K562 (cell line): ENCODE results near the gene PGBD1.

Source experiments
- BRF2 ChIP-seq: IDR thresholded peaks from 3 replicates; pipeline ENCODE4 v1.6.1; 2011; ENCODE audit warnings: borderline replicate concordance, mild to moderate bottlenecking; ENCODE audit not compliant: insufficient read length, insufficient read depth
- CREM ChIP-seq: IDR thresholded peaks from 2 replicates; pipeline ENCODE4 v1.6.1; 2014; ENCODE audit warnings: antibody characterized with exemption, low read depth
- DACH1 ChIP-seq: fragments of 450-650 bp; IDR thresholded peaks from 2 replicates; pipeline ENCODE4 v1.6.1; 2018; ENCODE audit not compliant: partially characterized antibody
- EP300 ChIP-seq: IDR thresholded peaks from 2 replicates; pipeline ENCODE4 v1.6.1; 2012; ENCODE audit warnings: low read length, improper control_type of control experiment
- FOS ChIP-seq: IDR thresholded peaks from 3 replicates; pipeline ENCODE4 v1.6.1; 2011; ENCODE audit not compliant: insufficient read length; ENCODE audit errors: extremely low read depth
- POLR2AphosphoS2 ChIP-seq: IDR thresholded peaks from 2 replicates; pipeline ENCODE4 v1.6.1; 2012; ENCODE audit warnings: low read length, improper control_type of control experiment
- POLR2AphosphoS5 ChIP-seq: IDR thresholded peaks from 2 replicates; pipeline ENCODE4 v1.6.1; 2011; ENCODE audit warnings: mild to moderate bottlenecking, low read depth, low read length, moderate library complexity; ENCODE audit not compliant: control insufficient read depth, insufficient read depth
- SIN3B ChIP-seq: fragments of 450-650 bp; IDR thresholded peaks from 2 replicates; pipeline ENCODE4 v1.6.1; 2017; ENCODE audit warnings: low read depth, mild to moderate bottlenecking, moderate library complexity
- SP1 ChIP-seq: sonication (generic); formaldehyde crosslinking; IDR thresholded peaks from 2 replicates; pipeline ENCODE4 v1.8.1; 2022; ENCODE audit warnings: mild to moderate bottlenecking, missing genetic modification reagents
- TAF1 ChIP-seq: IDR thresholded peaks from 2 replicates; pipeline ENCODE4 v1.6.1; 2011; ENCODE audit warnings: mild to moderate bottlenecking, low read length, moderate library complexity; ENCODE audit not compliant: insufficient read depth, control insufficient read depth, severe bottlenecking; ENCODE audit errors: extremely low read depth
- TEAD2 ChIP-seq: fragments of 450-650 bp; IDR thresholded peaks from 2 replicates; pipeline ENCODE4 v1.6.1; 2016; ENCODE audit warnings: missing genetic modification characterization, control low read depth, missing compliant biosample characterization
- ZMIZ1 ChIP-seq, 2 experiments: fragments of 150-350 bp in 1 of 2; IDR thresholded peaks; 2 replicates each; pipeline ENCODE4 v1.6.1; 2012 to 2016; ENCODE audit warnings: low read depth in 2 of 2, low read length in 2 of 2, mild to moderate bottlenecking in 1 of 2, moderate library complexity in 1 of 2
- ZNF644 ChIP-seq: fragments of 200-800 bp; sonication (Bioruptor generic); IDR thresholded peaks from 2 replicates; pipeline ENCODE4 v1.6.1; 2016; ENCODE audit warnings: low read depth, missing genetic modification characterization, missing compliant biosample characterization
- ZNF778 ChIP-seq: fragments of 450-650 bp; formaldehyde crosslinking; IDR thresholded peaks from 2 replicates; pipeline ENCODE4 v1.4.0; 2020; ENCODE audit warnings: mild to moderate bottlenecking, moderate library complexity

GRCh38 chr6:28291573-28291972, 10.2 kb downstream of the PGBD1 start:
- no peak for TF ChIP-seq DACH1
- no peak for TF ChIP-seq FOS
- no peak for TF ChIP-seq POLR2AphosphoS2
- TF ChIP-seq BRF2 = no peak
- no peak for TF ChIP-seq ZNF644 (tag)
- no peak for TF ChIP-seq CREM
- no peak for TF ChIP-seq EP300
- TF ChIP-seq TAF1 = no peak
- TF ChIP-seq TEAD2 (tag) = no peak
- no peak for TF ChIP-seq ZMIZ1 (IDR thresholded peaks at IDR 0.05; ENCODE audit: low read depth in 2 of 2, low read length in 2 of 2)
- no peak for TF ChIP-seq SIN3B
- no peak for TF ChIP-seq ZNF778 (CRISPR knock-in tag)
- TF ChIP-seq SP1 (CRISPR knock-in tag) = no peak
- TF ChIP-seq POLR2AphosphoS5 = no peak
